Activated T-cell treated with anti-CD3 and anti-CD28 coated beads, Interleukin-2, amount 50 U/mL, for 48 hours (primary cell): ENCODE measurements around the gene SETD1B.

ENCODE experiments used
- DNase-seq, 2 experiments: peaks; one replicate each; pipeline ENCODE4 v3.0.0-alpha.2; 2020

The SETD1B gene

DNA sequence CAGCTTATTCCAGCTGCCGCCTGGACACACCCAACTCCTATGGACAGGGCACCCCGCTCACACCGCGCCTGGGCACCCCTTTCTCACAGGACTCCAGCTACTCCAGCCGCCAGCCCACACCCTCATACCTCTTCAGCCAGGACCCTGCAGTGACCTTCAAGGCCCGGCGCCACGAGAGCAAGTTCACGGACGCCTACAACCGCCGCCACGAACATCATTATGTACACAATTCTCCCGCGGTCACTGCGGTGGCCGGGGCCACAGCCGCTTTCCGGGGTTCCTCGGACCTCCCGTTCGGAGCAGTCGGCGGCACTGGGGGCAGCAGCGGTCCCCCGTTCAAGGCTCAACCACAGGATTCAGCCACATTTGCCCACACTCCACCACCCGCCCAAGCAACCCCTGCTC lies 5.9 kb downstream of the SETD1B start:
- DNase-seq: no peak

DNA sequence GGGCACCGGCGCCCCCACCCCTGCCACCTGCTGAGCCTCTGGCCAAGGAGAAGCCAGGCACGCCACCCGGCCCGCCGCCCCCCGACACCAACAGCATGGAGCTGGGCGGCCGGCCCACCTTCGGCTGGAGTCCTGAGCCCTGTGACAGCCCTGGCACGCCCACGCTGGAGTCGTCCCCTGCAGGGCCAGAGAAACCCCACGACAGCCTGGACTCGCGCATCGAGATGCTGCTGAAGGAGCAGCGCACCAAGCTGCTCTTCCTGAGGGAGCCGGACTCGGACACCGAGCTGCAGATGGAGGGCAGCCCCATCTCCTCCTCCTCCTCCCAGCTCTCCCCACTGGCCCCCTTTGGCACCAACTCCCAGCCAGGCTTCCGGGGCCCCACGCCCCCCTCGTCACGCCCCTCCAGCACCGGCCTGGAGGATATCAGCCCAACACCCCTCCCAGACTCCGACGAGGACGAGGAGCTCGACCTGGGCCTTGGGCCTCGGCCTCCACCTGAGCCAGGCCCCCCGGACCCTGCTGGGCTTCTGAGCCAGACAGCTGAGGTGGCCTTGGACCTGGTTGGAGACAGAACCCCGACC lies 6.5 kb downstream of the SETD1B start:
- no peak for DNase-seq

DNA sequence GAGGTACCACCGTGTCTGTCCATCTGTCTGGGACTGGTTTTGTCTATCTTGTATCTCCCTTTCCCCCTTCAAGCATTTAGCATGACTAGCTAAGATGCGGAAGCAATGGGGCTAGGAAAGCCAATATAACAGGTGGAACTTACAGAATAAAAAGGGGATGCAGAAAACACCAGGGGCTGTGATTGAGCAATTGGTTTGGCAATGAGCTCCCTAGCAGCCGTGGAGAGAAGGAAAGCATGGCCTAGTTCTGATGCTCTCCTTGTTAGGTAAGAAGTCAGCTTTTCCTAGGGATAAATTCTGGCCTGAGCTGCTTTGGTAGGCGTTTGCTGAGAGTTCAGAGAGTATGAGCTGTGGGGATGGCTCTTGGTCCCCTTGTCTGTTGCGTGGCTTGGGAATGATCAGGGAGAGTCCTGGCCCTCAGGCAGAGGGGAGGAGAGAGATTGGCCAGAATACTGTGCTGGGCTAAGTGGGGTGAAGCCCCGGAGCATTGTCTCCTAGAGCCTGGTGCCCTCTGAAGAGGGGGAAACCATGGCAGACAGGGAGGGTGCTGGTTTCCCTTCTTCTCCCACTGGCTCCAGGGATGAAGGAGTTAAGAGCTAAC lies 7.1 kb downstream of the SETD1B start:
- peak in 1 of 2 experiments; percentile 32 for DNase-seq

DNA sequence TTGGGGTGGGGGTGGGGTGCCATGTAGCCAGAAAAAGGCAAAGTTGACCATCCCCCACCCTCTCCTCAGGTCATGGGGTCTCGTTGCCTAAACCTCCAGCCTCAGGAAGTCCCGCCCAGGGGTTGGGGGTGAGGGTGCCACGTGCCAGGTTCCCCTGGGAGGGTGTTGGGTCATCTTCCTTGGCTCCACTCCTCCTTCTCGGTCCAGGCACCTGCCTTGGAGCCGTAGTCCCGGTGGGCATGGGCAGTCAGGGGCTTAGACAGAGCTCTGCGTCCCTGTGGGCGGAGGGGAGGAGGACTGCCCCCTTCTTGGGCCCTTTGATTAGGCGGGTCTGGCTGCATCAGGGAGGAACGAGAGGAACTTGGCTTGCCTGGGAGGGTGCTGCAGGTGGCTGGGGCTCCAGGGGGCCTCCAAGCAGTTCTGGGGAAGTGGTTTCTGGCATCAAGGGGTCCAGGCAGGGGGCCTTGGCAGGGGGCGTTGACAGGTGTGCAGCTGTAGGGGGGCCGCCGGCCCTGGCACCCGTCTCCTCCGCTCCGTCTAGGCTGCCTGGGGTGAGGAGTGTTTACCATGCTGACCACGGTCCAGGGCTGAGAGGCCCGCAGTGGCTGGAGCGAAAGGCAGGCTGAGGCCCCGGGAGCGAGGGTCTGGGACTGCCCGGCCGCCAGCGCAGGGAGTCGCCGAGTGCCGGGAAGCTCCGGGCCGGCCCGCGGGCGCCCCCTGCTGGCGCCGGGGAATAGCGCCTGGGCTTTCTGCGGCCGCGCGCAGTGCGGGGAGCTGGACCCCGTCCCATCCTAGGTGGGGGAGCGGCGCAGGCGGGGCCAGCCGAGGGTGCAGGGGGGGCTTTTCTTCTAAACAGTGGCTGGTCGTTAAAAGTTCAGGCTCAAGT lies 7.9 kb downstream of the SETD1B start:
- DNase-seq: peak; percentile 83 to 87

DNA sequence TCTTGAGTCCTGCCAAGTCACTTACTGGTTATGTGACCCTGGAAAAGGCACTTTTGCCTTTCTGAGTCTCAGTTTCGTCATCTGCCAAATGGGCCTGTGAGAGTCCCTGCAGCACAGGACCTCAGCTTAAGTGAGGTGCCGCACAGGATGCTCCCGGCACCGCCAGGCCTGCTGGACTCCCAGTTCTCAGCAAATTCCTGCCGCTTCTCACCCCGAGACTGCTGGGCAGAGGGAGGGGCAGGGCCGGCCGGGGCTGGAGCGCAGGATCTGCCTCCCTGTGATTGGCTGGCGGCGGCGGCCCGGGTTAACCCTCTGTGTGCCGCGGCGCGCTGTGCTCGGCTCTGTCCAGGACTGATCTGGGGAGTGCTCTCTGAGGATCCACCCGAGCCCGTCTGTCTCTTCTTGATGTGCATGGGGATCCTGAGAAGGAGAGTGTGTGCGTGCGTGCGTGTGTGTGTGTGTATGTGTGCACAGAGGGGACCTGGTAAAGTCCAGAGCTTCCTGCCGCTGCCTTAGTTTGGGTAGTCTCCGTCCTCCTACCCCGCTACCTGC lies 8.6 kb downstream of the SETD1B start:
- DNase-seq: peak; percentile 70 to 76

DNA sequence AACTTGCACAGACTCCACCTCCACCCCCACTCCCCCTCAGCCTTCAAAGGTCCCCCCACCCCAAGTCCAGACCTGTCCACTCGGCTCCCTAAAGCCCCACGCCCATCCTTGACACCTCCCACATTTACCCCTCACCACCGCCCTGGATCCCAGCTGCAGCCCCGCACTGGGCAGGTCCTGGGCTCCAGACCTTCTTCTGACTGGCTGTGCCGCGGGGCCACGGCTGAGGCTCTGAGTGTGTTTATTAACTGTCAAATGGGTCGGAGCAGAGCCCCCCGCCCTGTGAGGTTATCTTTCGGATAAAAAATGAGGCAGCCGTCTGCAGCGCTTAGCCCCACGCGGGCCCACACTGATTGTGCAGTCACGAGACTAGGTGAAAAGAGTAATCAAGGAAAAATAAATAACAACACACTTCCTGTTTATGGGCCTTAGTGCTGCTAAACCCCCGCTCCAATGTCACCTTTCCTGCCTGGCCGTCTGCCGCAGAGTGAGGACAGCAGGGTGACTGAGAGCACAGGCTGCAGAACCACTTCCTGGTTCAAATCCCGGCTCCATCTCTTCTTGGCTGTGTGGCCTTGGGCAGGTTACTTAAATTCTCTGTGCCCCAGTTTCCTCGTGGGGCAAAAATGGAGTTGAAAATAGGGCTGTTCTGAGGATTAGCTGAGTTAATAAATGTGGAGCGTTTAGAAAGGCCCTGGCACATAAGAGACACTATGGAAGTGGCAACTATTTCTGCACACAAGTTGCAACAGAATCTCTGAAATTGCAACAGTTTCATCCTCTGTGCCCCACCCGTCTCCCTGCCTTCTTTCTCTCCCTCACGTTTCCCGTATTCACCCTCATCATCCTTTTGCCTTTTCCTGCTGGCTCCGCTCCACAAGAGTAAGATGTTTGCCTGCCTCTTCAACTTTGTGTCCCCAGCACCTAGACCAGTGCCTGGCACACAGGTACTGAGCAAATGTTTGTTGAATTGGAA lies 9.4 kb downstream of the SETD1B start:
- no peak for DNase-seq

DNA sequence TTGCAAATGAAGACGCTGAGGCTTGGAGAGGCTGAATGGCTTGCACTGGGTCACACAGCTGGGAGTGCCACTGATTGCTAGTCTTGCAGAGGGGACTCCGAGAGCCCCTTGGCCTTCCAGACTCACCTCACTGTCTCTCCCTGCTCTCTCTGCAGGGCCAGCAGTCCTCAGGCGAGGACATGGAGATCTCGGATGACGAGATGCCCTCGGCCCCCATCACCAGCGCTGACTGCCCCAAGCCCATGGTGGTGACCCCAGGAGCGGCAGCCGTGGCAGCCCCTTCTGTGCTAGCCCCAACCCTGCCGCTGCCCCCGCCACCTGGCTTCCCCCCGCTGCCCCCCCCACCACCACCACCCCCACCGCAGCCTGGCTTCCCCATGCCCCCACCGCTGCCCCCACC lies 10.1 kb downstream of the SETD1B start:
- DNase-seq: no peak

DNA sequence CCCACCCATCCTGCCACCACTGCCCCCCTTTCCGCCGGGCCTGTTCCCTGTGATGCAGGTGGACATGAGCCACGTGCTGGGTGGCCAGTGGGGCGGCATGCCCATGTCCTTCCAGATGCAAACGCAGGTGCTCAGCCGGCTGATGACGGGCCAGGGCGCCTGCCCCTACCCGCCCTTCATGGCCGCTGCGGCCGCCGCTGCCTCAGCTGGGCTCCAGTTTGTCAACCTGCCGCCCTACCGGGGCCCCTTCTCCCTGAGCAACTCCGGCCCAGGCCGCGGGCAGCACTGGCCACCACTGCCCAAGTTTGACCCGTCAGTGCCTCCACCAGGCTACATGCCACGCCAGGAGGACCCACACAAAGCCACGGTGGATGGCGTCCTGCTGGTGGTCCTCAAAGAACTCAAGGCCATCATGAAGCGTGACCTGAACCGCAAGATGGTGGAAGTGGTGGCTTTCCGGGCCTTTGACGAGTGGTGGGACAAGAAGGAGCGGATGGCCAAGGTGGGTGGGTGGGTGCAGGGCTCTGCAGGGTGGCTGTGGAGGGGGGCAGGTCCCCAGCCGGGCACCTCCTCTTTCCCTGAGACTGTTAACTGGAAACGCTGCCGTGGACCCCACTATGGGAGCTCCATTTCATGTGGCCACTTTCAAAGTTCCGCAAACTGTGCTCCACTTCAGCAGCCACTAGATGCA lies 10.8 kb downstream of the SETD1B start:
- no peak for DNase-seq

DNA sequence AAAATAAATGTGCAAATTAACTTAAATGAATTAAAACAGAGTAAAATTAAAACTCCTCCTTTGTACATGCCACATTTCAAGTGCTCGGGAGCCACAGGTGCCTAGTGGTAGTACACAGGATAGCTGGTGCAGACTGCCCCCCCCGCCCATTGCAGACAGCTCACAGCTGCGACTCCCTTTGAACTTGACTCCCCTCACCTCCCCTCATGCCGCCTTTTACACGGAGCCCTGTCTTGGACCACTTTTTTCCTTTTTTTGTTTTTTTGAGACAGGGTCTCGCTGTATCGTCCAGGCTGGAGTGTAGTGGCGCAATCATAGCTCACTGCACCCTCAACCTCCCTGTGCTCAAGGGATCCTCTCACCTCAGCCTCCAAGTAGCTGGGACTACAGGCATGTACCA lies 11.5 kb downstream of the SETD1B start:
- DNase-seq: no peak

DNA sequence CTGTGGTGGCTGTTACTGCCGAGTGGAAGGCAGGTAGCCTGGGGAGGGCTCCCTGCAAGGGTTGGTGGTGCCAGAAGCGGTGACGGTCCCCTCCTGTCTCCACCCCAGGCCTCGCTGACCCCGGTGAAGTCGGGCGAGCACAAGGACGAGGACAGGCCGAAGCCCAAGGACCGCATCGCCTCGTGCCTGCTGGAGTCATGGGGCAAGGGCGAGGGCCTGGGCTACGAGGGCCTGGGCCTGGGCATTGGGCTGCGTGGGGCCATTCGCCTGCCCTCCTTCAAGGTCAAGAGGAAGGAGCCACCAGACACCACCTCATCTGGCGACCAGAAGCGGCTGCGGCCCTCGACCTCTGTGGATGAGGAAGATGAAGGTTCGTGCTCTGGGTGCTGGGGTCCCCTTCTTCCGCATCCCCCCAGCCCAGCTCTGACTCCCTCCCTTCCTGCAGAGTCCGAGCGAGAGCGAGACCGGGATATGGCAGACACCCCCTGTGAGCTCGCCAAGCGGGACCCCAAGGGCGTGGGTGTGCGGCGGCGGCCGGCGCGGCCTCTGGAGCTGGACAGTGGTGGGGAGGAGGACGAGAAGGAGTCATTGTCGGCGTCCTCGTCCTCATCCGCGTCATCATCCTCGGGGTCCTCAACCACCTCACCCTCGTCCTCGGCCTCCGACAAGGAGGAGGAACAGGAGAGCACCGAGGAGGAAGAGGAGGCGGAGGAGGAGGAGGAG lies 13.3 kb downstream of the SETD1B start:
- no peak for DNase-seq

DNA sequence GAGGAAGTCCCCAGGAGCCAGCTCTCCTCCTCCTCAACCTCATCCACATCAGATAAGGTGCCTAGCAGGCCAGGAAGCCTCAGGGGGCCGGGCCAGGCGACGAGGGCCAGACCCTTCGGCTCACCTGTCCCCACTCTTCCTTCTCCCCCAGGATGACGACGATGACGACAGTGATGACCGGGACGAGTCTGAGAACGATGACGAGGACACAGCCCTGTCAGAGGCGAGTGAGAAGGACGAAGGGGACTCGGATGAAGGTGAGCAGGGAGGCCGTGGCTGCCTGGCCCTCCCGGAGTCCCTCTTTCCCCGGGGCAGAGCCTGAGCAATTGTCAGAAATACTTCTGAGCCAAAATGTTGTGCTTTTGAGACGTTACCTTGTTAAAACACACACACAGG lies 13.8 kb downstream of the SETD1B start:
- no peak for DNase-seq

DNA sequence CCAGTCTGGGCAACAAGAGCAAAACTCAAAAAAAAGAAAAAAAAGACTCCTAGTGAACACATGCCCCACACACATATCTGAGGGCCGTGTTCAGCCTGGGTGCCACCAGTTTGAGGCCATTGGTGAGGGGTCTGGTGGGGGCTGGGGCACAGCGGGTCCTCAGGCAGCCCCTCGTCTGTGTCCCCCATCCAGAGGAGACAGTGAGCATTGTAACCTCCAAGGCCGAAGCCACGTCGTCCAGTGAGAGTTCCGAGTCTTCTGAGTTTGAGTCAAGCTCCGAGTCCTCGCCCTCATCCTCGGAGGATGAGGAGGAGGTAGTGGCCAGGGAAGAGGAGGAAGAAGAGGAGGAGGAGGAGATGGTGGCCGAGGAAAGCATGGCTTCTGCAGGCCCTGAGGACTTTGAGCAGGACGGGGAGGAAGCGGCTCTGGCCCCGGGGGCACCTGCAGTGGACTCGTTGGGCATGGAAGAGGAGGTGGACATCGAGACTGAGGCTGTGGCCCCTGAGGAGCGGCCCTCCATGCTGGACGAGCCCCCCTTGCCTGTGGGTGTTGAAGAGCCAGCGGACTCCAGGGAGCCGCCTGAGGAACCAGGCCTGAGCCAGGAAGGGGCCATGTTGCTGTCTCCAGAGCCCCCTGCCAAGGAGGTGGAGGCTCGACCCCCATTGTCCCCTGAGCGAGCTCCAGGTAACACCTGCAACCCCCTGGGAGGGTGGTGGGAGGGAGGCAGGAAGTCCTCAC lies 15.6 kb downstream of the SETD1B start:
- DNase-seq: no peak

DNA sequence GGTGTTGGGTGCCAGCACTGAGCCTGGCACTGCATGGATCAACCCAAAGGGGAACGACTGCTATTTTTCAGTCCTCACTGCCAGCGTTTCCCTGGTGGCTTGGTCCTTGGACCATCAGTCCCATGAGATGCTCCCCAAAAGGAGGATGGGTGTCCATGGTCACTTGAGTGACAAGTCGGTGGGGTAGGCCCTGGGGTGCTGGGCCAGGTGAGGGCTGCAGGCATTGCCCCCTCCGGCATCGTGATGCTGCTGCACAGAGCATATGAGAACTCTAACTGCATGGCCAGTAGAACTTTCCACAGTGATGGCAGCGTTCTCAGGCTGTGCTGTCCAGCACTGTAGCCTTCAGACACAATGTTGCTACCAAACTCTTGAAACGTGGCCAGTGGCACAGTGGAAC lies 16.2 kb downstream of the SETD1B start:
- DNase-seq: no peak

DNA sequence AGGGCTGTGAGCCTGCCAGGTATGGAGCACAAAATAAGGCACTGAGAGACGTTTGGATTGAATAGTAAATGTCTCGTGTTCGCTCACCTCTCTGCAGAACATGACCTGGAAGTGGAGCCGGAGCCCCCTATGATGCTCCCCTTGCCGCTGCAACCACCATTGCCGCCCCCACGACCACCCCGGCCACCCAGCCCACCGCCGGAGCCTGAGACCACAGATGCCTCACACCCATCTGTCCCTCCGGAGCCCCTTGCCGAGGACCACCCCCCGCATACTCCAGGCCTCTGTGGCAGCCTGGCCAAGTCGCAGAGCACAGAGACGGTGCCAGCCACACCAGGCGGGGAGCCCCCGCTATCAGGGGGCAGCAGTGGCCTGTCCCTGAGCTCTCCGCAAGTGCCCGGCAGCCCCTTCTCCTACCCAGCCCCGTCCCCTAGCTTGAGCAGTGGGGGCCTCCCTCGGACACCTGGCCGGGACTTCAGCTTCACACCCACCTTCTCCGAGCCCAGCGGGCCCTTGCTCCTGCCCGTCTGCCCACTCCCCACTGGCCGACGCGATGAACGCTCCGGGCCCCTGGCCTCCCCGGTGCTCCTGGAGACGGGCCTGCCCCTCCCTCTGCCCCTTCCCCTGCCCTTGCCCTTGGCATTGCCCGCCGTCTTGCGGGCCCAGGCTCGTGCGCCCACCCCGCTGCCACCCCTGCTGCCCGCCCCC lies 18.7 kb downstream of the SETD1B start:
- DNase-seq: no peak

DNA sequence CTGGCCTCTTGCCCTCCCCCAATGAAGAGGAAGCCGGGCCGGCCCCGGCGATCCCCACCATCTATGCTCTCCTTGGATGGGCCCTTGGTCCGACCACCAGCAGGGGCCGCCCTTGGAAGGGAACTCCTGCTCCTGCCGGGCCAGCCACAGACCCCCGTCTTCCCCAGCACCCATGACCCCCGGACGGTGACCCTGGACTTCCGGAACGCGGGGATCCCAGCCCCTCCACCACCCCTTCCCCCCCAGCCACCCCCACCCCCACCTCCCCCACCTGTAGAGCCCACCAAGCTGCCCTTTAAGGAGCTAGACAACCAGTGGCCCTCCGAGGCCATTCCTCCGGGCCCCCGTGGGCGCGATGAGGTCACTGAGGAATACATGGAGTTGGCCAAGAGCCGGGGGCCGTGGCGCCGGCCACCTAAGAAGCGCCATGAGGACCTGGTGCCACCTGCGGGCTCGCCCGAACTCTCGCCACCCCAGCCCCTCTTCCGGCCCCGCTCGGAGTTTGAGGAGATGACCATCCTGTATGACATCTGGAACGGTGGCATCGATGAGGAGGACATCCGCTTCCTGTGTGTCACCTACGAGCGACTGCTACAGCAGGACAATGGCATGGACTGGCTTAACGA lies 19.4 kb downstream of the SETD1B start:
- no peak for DNase-seq

DNA sequence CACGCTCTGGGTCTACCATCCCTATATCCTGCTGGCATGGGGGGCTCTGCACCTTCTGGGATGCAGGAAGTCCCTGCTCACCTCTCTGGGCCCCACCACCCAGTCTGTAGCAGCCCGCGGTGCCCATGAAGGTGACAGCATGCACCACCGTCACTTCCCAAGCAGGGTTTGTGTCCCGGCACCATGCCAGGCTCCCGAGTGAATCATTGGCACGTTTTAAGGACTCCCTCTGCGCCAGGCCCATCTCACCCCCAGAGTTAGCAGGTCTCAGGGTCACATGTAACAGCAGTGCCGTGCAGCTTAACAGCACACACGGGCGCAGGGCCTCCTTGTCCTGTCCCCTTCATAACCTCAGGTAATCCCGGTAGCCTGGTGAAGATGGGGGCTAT lies 19.9 kb downstream of the SETD1B start:
- no peak for DNase-seq

DNA sequence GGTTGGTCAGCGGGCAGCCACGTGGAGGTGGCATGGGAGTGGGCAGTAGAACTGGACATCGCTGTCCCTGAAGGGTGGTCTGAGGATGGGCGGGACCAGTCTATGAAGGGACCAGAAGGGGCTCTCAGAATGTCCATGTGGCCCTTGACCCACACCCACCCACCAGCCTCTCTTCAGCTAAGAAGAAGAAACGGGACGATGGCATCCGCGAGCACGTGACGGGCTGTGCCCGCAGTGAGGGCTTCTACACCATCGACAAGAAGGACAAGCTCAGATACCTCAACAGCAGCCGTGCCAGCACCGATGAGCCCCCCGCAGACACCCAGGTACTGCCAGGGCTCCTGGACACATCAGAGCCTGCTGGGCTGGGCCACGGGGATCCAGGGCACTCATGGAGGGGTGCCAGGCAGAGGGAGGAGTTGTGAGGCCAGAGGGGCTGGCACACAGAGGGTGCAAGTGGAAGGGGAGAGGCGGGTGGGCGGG lies 21.3 kb downstream of the SETD1B start:
- no peak for DNase-seq

DNA sequence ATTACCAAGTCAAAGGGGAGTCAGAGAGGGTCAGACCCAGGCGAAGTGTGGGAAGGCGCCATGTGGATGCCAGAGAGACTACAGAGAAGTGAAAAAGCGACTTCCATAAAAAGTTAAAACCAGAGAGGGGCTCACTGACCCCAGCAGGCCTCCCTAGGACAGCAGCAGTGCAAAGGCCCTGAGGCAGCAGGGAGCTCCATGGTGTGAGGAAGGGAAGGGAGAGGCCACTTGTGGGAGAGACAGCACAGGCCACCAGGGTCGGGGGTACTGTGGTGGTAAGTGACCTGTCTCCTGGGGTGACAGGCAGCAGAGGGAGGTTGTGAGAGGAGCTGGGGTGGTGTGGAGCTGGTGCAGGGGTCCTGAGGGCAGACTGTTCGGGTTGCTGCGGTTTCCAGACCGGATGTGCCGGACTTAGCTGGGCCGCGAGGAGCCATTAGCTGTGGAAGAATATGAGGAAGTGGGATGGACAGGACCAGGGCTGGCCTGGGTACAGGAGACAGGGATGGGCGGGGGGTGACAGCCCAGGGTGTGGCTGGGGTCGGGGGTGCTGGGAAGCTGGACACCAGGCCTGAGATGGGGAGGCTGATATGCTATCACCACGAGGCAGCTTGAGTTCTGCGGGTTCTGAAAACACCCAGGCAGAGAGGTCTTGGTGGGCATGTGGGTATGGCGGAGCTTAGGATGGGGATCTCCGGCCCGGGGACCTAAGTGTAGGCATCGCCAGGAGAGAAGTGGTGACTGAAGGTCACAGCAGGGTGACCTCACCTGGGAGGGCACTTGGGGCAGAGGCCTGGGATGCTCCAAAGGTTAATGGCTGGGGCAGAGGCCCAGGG lies 22.7 kb downstream of the SETD1B start:
- DNase-seq: no peak
